HG03520 (cell line): ENCODE results near the gene ERBB4.

Experiments used
- ATAC-seq: cut with Tn5 transposase; IDR thresholded peaks from one replicate; pipeline ENCODE4 v1.9.1; 2021; ENCODE audit warnings: mild to moderate bottlenecking, moderate library complexity; ENCODE audit not compliant: unreplicated experiment

ERBB4 gene

GRCh38 chr2:211941216-211941747 is 597.3 kb downstream of the ERBB4 start:
- no peak for ATAC-seq

- no peak for ATAC-seq
Measured at GRCh38 chr2:211939177-211939576, 599.4 kb downstream of the ERBB4 start.

DNA sequence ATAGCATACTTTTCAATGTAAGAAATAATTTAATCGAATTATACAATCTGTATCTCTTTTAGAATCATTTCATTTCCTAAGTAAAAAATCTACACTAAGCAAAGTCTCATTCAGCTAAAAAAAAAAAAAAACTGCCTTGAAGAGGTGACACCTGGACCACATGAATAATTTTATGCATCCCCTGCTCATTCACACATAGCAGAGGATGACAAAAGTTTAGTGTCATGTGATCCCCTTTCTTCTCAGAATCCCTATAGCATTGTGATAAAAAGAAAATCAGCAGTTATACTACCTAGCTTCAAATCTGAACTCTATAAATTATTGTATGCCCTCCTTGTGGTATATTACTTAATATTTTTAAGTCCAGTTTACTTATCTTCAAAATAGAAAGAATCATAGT is 603.8 kb downstream of the ERBB4 start:
- no peak for ATAC-seq

DNA sequence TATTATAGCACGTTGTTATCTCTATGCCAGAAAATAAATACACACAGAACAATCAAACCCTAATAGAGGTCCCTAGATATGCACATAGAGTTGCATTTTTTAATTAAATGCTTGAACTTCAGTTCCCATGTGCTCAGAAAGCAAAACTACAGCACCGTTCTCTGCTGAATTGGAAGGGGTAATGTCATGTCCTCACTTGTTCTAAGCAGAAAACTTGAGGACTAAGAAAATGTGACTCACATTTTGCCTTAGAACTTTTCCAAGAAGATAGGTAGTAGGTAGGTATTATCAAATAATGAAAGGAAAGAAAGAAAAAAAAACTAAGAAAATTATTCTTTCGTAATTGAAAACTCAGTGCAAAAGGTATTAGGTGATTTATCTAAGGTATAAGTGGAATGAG is 607.3 kb downstream of the ERBB4 start:
- no peak for ATAC-seq

- ATAC-seq, result peak; percentile 97
Measured at GRCh38 chr2:211930331-211930730, 608.3 kb downstream of the ERBB4 start.

- ATAC-seq, result no peak
Measured at GRCh38 chr2:211928201-211928600, 610.4 kb downstream of the ERBB4 start.

DNA sequence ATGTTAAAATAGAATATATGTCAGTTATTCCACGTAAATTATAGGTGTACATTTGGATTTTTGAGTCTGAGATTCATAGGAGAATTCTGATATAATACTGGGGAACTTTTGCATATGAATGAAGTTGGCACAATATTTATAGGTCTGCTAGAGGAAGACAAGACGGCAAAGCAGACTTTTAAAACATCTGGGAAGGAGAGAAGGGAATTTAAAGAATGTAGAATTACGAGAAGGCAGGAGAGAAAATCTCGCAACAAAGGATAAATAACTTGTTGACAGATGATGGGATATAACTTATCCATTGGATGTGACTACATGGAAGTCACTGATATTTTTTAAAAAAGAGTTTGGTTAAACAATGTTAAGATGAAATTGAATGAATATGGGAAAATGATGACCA is 615.6 kb downstream of the ERBB4 start:
- no peak for ATAC-seq

DNA sequence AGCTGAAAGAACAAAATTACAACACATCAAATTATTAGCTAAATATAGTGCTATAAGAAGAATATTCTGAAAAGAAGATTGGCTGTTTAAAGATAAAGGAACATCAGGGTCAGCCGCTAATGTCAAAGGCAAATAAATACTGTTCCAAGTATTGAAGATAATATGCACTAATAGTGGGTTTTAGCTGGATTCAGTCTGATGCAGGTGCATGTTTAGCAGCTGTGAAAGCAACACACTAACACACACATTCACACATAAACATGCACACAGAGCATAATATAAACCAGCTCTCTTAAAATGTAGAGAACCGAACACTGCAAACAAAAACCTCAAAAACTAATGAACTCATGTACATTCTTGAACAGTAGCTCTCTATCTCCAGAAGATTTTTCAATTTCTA is 634.6 kb downstream of the ERBB4 start:
- ATAC-seq, result no peak

DNA sequence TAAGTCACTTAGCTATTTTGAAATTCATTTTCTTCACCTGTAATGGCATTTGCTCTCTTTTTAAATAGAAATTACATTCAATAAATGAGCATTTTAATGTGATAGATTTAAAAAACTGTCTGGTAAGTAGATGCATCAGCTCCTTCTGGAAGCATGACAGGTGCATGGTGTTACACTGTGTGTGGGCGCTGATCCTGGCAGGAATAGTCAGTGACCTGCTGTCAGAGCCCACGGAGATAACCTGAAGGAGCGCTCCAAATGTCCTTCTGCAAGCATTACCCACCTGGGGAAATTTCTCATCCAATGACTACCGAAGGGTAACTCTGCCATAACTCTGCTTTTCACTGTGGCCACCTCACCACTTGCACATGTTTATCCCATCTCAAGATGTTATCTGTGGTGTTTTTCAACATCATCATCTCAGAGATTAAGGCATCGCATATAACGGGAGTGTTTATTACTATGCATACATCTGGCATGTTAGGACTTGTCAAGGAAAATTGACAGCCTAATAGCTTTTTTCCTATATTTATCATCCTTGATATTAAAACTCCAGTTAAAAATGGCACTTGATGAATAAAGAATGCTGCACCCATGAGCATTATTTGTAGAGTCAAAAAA is 637.3 kb downstream of the ERBB4 start:
- ATAC-seq, result no peak

- no peak for ATAC-seq
Measured at GRCh38 chr2:211900518-211900917, 638.1 kb downstream of the ERBB4 start.

DNA sequence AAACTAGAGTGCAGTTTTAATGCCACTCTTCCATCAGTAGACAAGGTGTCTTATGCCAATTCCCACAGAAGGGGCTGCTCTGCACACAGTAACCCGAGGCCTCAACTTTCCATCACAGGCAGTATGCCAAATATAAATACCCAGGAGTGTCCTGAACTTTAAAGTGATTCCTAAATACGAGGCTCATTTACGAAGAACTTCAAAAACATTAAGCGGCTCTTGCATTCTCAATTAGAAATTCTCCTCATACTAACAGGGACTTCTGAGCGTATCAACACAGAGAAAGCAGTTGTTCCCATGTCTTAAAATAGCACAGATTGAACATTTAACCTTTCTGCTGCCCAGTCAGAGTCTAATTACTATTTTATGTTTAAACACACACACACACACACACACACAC is 638.6 kb downstream of the ERBB4 start:
- no peak for ATAC-seq

DNA sequence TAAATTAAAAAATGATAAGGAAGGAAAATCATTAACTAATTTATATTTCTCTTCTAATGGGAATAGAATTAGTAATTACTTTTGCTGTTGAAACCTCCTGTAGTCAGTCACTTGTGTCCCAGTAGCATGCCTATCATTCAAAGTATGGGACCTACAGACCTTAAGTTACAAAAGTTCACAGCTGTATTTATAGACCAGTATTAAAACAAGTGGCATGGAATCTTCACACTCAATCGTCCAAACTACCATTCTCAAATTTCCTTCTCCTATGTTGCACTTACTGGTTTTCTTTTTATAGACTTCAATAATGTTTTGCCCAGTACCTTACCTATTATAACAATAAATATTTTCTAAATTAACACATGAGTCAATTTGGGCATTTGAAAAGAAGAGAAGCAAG is 639.9 kb downstream of the ERBB4 start:
- no peak for ATAC-seq

DNA sequence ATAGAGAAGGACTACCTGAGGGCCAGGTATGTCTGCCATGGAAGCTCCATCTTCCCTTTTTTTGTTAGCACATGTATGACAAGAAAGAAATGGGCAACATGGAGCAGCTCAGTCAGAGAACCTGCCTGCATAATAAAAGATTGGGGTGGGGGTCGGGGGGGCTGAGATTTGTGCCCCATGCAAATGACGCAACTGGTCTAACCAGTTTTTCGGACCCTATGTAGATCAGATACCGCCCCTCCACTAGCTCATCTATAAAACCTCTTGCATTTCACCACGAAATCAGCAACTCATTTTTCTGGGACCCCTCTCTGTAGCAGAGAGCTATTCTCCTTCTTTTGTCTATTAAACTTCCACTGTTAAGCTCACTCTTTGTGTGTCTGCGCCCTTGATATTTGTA is 657.2 kb downstream of the ERBB4 start:
- ATAC-seq, result no peak

GRCh38 chr2:211879323-211879722 is 659.3 kb downstream of the ERBB4 start:
- ATAC-seq, result no peak

DNA sequence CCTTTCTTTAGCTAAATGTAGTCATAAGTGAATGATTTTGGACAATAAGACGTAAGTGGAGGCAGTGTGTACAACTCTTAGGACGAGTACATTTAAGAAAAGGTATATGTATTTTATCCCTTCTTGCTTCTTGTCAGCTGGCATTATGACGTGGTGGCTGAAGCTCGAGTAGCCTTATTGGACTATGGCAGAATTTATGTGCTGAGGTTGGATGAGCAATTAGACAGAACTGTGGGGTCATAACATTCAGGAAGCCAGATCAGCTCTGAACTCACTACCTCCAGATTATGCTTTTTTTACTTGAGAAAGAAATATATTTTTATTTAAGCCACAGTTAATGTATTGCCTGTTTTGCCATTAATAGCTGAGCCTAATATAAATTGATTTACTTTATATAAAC is 661.5 kb downstream of the ERBB4 start:
- no peak for ATAC-seq

DNA sequence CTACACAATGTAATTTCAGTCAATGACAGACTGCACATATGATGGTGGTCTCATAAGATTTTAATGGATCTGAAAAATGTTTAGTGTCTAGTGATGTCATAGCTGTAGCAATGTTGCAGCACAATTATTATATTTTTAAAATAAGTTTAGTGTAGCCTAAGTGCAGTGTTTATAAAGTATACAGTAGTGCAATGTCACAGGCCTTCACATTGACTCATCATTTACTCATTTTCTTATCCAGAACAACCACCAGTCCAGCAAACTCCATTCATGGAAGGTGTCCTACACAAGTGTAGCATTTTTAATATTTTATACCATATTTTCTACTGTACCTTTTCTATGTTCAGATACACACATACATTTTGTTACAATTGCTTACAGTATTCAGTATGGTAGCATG is 663.1 kb downstream of the ERBB4 start:
- no peak for ATAC-seq

- ATAC-seq, result no peak
Measured at GRCh38 chr2:211868996-211869533, 669.5 kb downstream of the ERBB4 start.

DNA sequence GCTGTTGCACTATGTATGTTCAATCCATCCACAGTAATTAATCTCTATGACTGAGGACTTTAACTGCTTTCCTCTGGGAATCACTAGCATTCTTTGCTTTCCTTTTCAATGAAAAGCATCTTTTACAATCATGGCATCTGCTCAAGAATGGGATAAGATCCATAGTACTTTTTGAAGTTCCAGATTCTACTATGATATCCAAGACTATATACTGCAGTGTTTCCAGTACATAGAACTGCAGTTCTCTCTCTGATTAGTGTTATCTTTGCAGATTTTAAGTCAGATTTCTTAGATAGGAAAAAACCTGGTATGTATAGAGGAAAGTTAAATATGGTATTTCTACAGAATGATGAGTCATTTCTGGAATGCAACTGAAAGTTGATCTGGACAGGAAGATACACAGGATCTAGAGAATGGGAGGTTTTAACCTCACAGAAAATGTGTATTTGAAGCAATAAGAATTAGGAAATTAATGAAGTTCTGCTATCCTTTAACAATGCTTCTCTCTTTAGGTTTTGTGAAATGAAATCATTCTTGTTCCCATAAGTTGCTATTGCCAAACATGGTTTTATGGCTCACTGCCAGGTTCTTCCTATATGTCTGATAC is 670.7 kb downstream of the ERBB4 start:
- ATAC-seq, result peak; percentile 92

DNA sequence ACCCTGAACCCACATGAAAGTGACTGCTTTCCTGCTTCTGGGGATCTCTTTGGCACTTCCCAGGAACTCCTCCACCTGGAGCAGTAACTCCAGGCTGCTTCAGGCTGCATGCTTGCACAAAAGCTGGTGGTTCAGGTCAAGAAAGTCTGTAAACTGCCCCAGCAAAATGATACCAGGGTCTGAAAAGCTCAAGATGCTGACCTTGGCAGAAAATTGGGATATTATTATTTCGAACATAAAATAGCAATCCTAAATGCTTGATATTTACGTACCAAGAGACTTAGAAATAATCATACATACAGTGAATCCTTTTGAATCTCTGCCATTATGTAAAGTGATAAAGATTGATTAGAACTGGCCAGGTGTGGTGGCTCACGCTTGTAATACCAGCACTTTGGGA is 674.3 kb downstream of the ERBB4 start:
- no peak for ATAC-seq

DNA sequence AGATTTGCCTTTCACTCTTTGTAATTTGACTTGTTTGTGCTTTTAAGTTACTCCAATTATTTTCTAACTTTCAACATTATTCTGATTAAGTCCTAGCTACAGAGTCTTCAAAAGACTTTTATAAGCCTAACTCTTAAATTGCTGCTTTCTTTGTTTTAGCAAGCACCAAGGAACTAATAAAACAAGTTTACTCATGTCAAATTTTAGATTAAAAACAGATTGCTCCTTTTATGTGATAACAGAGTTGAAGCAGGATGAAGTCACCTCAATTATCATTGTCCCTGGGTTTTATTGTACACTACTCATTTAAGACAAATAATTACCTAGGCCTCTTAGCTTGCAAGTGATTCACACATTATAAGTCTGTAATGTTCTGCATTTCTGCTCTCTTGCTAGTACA is 678.4 kb downstream of the ERBB4 start:
- no peak for ATAC-seq

GRCh38 chr2:211854832-211855231 is 683.8 kb downstream of the ERBB4 start:
- peak; percentile 60 for ATAC-seq

GRCh38 chr2:211846714-211847113 is 691.9 kb downstream of the ERBB4 start:
- ATAC-seq, result no peak

DNA sequence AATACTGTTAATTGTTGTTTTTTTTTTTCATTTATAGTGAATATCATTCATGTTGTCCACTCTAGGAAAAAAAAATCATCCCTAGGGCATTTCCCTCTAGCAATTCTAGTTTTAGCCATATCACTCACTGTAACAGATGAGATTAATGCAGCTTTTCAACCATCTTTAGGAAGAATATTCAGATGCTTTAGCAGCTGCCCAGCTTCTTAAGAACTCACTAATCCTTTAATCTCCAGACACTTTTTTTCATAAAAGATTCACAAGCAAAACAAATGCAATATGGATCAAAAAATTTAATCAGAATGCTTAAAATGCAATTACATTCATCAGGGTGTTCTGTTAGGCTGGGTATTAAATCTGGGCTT is 692.6 kb downstream of the ERBB4 start:
- ATAC-seq, result no peak
